DOHH2 (cell line): ENCODE results near the gene BBOF1.

Source experiments
- H3F3A ChIP-seq: fragments of 200-600 bp; sonication (generic), shearing (Covaris generic); 2 replicates; pipeline ENCODE4 v1.6.0; 2016; ENCODE audit warnings: antibody characterized with exemption, mild to moderate bottlenecking; ENCODE audit not compliant: control insufficient read depth, insufficient read depth
- H3K27ac ChIP-seq: fragments of 200-600 bp; sonication (generic); 2 replicates; pipeline ENCODE4 v1.5.1; 2014; ENCODE audit warnings: low read depth, mild to moderate bottlenecking, low read length, moderate library complexity
- H3K27me3 ChIP-seq: fragments of 200-600 bp; sonication (generic); 2 replicates; pipeline ENCODE4 v1.6.1; 2014; ENCODE audit warnings: mild to moderate bottlenecking, low read length, mixed read lengths; ENCODE audit not compliant: control insufficient read depth
- H3K36me3 ChIP-seq: fragments of 200-600 bp; sonication (generic); 2 replicates; pipeline ENCODE4 v1.6.1; 2014; ENCODE audit warnings: mild to moderate bottlenecking, low read length, moderate library complexity, mixed read lengths; ENCODE audit not compliant: control insufficient read depth
- H3K4me1 ChIP-seq: fragments of 200-600 bp; sonication (generic); 2 replicates; pipeline ENCODE4 v1.6.1; 2014; ENCODE audit warnings: mild to moderate bottlenecking, low read length, mixed read lengths; ENCODE audit not compliant: control insufficient read depth
- H3K4me2 ChIP-seq: fragments of 200-600 bp; sonication (generic); 2 replicates; pipeline ENCODE4 v1.6.0; 2014; ENCODE audit warnings: mild to moderate bottlenecking, low read length, moderate library complexity
- H3K4me3 ChIP-seq: fragments of 200-600 bp; sonication (generic); 2 replicates; pipeline ENCODE4 v1.5.1; 2014; ENCODE audit warnings: mild to moderate bottlenecking, low read length, mixed read lengths
- H3K79me2 ChIP-seq: fragments of 200-600 bp; sonication (generic); 2 replicates; pipeline ENCODE4 v1.6.1; 2014; ENCODE audit warnings: mild to moderate bottlenecking, low read length, mixed read lengths; ENCODE audit not compliant: control insufficient read depth
- H3K9me2 ChIP-seq: fragments of 200-600 bp; sonication (generic); replicated peaks from 2 replicates; pipeline ENCODE4 v1.6.1; 2014; ENCODE audit warnings: mild to moderate bottlenecking, low read length, mixed read lengths; ENCODE audit not compliant: control insufficient read depth
- H3K9me3 ChIP-seq: fragments of 200-600 bp; sonication (generic); 2 replicates; pipeline ENCODE4 v1.6.1; 2014; ENCODE audit warnings: antibody characterized with exemption, low read length, mixed read lengths; ENCODE audit not compliant: control insufficient read depth, insufficient read depth
- H4K20me1 ChIP-seq: fragments of 200-600 bp; sonication (generic); 2 replicates; pipeline ENCODE4 v1.6.0; 2014; ENCODE audit warnings: low read depth, mild to moderate bottlenecking, antibody characterized with exemption, low read length, moderate library complexity; ENCODE audit not compliant: control insufficient read depth, insufficient read depth
- CTCF ChIP-seq: fragments of 200-600 bp; sonication (generic); IDR thresholded peaks from one replicate; pipeline ENCODE4 v1.5.1; 2014; ENCODE audit warnings: antibody characterized with exemption, mild to moderate bottlenecking, low read depth, low read length; ENCODE audit not compliant: poor library complexity, severe bottlenecking
- EZH2phosphoT487 ChIP-seq: fragments of 200-600 bp; sonication (generic); IDR thresholded peaks from 2 replicates; pipeline ENCODE4 v1.6.1; 2017; ENCODE audit warnings: borderline replicate concordance, mild to moderate bottlenecking, antibody characterized with exemption, low read length, moderate library complexity, mixed read lengths

The BBOF1 gene

GRCh38 chr14:74018586-74019407 is at the start of gene BBOF1, which contains the start of gene ENTPD5:
Gene BBOF1, plus strand, starts transcription at chr14:74019349. Its CDS starts 130 bp downstream, at chr14:74019479.
Gene ENTPD5, minus strand, starts transcription at chr14:74019288. Its CDS starts 31,186 bp downstream, at chr14:73988102.
- Histone ChIP-seq H4K20me1 (no peaks in the 10 kb centered on the region), H3K4me3 (peak within 1 kb of the TSS; percentile 100), H3K4me1 (peaks cover 10% of the 10 kb centered on the region), H3K9me3 (no peaks in the 10 kb centered on the region), H3K4me2 (peak within 1 kb of the TSS; percentile 86), H3K9me2 (no peaks in the 10 kb centered on the region), H3K79me2 (peaks cover 10% of the 10 kb centered on the region), H3K27ac (peak within 1 kb of the TSS; percentile 67), H3K36me3 (peaks cover 14% of the 10 kb centered on the region), H3K27me3 (no peaks in the 10 kb centered on the region), H3F3A (peaks cover 3% of the 10 kb centered on the region; the same call in 1 of the 2 replicates)
- TF ChIP-seq EZH2phosphoT487 (no peak), CTCF (peak; percentile 17)

GRCh38 chr14:73973497-73973896 is 45.7 kb upstream of the BBOF1 start:
- H3K4me2 ChIP-seq = no peak overlapping the region
- no peaks in the 10 kb centered on the region for H4K20me1 ChIP-seq
- no peaks in the 10 kb centered on the region for H3F3A ChIP-seq
- TF ChIP-seq EZH2phosphoT487 (no peak), CTCF (no peak)
- no peaks in the 10 kb centered on the region for H3K9me2 ChIP-seq
- H3K4me1 ChIP-seq = no peaks in the 10 kb centered on the region
- no peak overlapping the region for H3K27ac ChIP-seq
- no peak overlapping the region for H3K4me3 ChIP-seq
- no peaks in the 10 kb centered on the region for H3K27me3 ChIP-seq
- no peaks in the 10 kb centered on the region for H3K9me3 ChIP-seq
- H3K36me3 ChIP-seq = peaks cover 31% of the 10 kb centered on the region
- H3K79me2 ChIP-seq = no peaks in the 10 kb centered on the region

GRCh38 chr14:73976125-73976524 is 43.0 kb upstream of the BBOF1 start:
- Histone ChIP-seq H3K27ac (no peak overlapping the region), H3K27me3 (no peaks in the 10 kb centered on the region), H3K4me2 (no peak overlapping the region), H3F3A (no peaks in the 10 kb centered on the region), H3K9me2 (no peaks in the 10 kb centered on the region), H3K4me1 (no peaks in the 10 kb centered on the region), H3K9me3 (no peaks in the 10 kb centered on the region), H4K20me1 (no peaks in the 10 kb centered on the region), H3K79me2 (no peaks in the 10 kb centered on the region), H3K36me3 (peaks cover 24% of the 10 kb centered on the region), H3K4me3 (no peak overlapping the region)
- TF ChIP-seq CTCF (no peak), EZH2phosphoT487 (no peak)
